ENCODE measurements around the gene NCOA1.
"Not testable (repeated sequence)": the region's sequence is repeated elsewhere in the genome, so short reads cannot be mapped to it uniquely, and the experiment has no call there.

NCOA1 gene

DNA sequence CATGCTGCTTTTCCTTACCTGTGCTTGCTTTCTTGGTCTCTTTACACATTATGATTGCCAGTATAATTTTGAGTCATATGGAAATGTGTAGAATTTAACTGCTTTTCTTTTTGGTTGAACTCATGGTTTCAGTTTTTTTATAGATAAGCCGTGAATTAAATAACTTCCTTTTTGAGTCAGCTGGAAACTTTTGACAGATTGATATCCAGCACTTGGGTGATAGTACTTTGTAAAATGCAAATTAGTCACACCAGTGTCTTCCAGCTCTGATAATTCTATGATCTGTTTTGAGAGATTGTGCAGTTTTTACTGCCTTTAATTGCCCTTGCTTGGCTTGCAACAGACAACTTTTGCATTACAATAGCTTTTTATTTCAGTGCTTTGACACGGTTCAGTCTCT, 86.4 kb downstream of the NCOA1 start:
- DNase-seq (ENCODE audit: extremely low spot score): no peak
- TF ChIP-seq FOXA1 (IDR thresholded peaks at IDR 0.05) (no peak), SP1 (IDR thresholded peaks at IDR 0.05) (no peak), L3MBTL2 (conservative IDR thresholded peaks at IDR 0.05) (no peak), TARDBP (IDR thresholded peaks at IDR 0.05) (no peak), FOXK2 (IDR thresholded peaks at IDR 0.05) (no peak), SUZ12 (IDR thresholded peaks at IDR 0.05) (no peak), FOXM1 (IDR thresholded peaks at IDR 0.05; ENCODE audit: borderline replicate concordance) (no peak), CTBP1 (IDR thresholded peaks at IDR 0.05; ENCODE audit: borderline replicate concordance) (no peak), BHLHE40 (IDR thresholded peaks at IDR 0.05; ENCODE audit: borderline replicate concordance) (no peak)
- ChIA-PET CTCF (interaction anchor here (0.6 kb wide), 1 partner anchor 14 kb away, joined by 3 read pairs; no protein-coding TSS in a partner anchor), POLR2A (no interaction called here)

DNA sequence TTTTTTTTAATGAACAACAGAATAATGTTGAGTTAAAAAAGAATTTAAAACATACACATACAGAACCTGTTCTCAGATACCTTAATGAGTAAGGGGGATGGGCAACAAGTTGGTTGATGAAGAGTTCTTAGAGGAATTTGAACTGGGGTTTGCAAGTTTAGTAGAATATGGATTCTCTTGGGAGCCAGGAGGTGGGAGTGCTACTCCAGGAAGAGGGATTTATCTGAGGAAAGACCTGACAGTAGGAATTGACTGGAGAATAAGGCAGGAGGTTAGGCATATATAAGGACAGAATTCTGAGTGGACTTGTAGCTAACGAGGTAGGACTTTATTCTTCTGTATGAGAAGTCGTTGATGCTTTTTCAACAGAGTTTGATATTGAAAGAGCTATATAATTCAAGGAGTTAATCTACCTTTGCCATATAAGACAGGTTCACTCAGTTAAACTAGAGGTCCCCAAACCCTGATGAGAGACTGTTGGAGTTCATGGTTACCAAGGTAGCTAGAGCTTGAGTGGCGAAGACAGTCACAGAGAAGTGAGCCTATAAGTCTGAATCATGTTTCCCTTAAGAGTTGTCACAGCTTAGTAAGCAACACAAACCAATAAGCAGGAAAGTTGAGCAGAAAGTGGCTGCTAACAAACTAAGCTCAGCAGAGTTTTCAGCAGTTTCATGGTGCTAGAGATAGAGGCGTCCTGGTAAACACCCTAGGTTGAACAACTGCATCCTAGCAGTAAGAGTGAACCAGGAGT, 88.2 kb downstream of the NCOA1 start:
- ChIA-PET CTCF (interaction anchor here (1.1 kb wide), 1 partner anchor 12 kb away, joined by 3 read pairs; no protein-coding TSS in a partner anchor), POLR2A (interaction anchor here (0.8 kb wide), 1 partner anchor 214 kb away, joined by 3 read pairs; the partner anchor contains the start of genes CENPO and PTRHD1)
- no peak for DNase-seq (ENCODE audit: extremely low spot score)
- TF ChIP-seq FOXM1 (IDR thresholded peaks at IDR 0.05; ENCODE audit: borderline replicate concordance) (no peak), HDGF (IDR thresholded peaks at IDR 0.05; ENCODE audit: borderline replicate concordance) (no peak), L3MBTL2 (conservative IDR thresholded peaks at IDR 0.05) (no peak), LEF1 (IDR thresholded peaks at IDR 0.05; ENCODE audit: borderline replicate concordance) (no peak), BHLHE40 (IDR thresholded peaks at IDR 0.05; ENCODE audit: borderline replicate concordance) (no peak), ELF4 (IDR thresholded peaks at IDR 0.05) (no peak), CTBP1 (IDR thresholded peaks at IDR 0.05; ENCODE audit: borderline replicate concordance) (no peak), ZNF384 (IDR thresholded peaks at IDR 0.05) (no peak), NFRKB (IDR thresholded peaks at IDR 0.05) (no peak), FOXK2 (IDR thresholded peaks at IDR 0.05) (no peak), TARDBP (IDR thresholded peaks at IDR 0.05) (no peak), SP1 (IDR thresholded peaks at IDR 0.05) (no peak), SUZ12 (IDR thresholded peaks at IDR 0.05) (no peak), FOXA1 (IDR thresholded peaks at IDR 0.05) (no peak), ARNT (IDR thresholded peaks at IDR 0.05) (no peak)
- TF ChIP-seq, protein P1, sequence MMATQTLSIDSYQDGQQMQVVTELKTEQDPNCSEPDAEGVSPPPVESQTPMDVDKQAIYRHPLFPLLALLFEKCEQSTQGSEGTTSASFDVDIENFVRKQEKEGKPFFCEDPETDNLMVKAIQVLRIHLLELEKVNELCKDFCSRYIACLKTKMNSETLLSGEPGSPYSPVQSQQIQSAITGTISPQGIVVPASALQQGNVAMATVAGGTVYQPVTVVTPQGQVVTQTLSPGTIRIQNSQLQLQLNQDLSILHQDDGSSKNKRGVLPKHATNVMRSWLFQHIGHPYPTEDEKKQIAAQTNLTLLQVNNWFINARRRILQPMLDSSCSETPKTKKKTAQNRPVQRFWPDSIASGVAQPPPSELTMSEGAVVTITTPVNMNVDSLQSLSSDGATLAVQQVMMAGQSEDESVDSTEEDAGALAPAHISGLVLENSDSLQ (IDR thresholded peaks at IDR 0.05): no peak

DNA sequence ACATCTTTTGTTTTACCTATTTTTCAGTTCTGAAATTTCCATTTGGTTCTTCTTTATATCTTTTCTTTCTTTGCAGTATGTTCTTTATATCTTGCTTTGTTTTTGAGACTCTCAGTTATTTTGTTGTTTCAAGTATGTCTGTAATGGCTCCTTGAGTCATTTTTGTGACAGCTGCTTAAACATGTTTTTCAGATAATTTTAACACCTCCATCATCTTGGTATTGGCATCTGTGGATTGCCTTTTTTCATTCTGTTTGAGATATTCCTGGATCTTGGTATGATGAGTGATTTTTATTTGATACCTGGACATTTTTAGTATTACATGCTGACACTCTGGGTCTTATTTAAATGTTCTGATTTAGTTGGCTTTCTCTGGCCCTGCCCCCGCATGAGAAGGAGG, 89.5 kb downstream of the NCOA1 start:
- ChIA-PET POLR2A (no interaction called here), CTCF (no interaction called here)
- TF ChIP-seq HDGF (IDR thresholded peaks at IDR 0.05; ENCODE audit: borderline replicate concordance): no peak
- TF ChIP-seq SP1 (IDR thresholded peaks at IDR 0.05): no peak
- TF ChIP-seq ELF4 (IDR thresholded peaks at IDR 0.05): no peak
- no peak for TF ChIP-seq ZNF384 (IDR thresholded peaks at IDR 0.05)
- TF ChIP-seq BHLHE40 (IDR thresholded peaks at IDR 0.05; ENCODE audit: borderline replicate concordance): no peak
- TF ChIP-seq LEF1 (IDR thresholded peaks at IDR 0.05; ENCODE audit: borderline replicate concordance): no peak
- no peak for TF ChIP-seq TARDBP (IDR thresholded peaks at IDR 0.05)
- TF ChIP-seq FOXM1 (IDR thresholded peaks at IDR 0.05; ENCODE audit: borderline replicate concordance): no peak
- TF ChIP-seq NFRKB (IDR thresholded peaks at IDR 0.05): no peak
- no peak for TF ChIP-seq SUZ12 (IDR thresholded peaks at IDR 0.05)
- no peak for TF ChIP-seq ARNT (IDR thresholded peaks at IDR 0.05)
- TF ChIP-seq FOXK2 (IDR thresholded peaks at IDR 0.05): no peak
- TF ChIP-seq, protein P1 (IDR thresholded peaks at IDR 0.05): no peak
- no peak for TF ChIP-seq L3MBTL2 (conservative IDR thresholded peaks at IDR 0.05)
- no peak for TF ChIP-seq CTBP1 (IDR thresholded peaks at IDR 0.05; ENCODE audit: borderline replicate concordance)
- TF ChIP-seq FOXA1 (IDR thresholded peaks at IDR 0.05): no peak
- DNase-seq (ENCODE audit: extremely low spot score): no peak

DNA sequence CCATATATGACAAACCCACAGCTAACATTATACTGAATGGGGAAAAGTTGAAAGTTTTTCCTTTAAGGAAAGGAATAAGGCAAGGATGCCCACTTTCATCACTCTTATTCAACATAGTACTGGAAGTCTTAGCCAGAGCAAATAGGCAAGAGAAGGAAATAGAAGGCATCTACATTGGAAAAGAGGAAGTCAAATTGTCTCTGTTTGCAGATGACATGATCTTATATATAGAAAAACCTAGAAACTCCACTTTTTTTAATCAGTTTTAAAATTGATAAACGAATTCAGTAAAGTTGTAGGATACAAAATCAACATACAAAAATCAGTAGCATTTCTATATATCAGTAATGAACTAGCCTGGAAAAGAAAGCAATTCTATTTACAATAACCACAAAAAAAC, 90.9 kb downstream of the NCOA1 start:
- CTCF ChIA-PET; DNase-seq (ENCODE audit: extremely low spot score); POLR2A ChIA-PET: not testable (repeated sequence)

DNA sequence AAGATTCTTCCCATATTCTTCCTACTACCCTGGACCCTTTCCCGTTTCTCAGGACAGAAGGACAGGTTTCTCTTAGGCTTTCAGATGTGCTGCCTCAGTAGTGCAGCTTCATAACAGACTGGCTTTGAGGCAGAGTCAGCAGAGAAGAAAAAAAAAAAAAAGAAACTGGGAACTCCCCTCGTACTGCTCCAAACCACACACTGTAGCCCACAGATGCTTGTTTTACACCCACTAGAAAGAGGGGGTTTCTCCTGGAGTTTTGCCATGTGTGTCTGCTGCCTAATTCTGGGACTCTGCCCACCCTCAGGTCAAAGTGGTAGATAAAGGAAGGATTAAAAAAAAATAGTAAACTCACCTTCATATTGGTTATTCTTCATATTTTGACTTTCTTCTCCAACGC, 95.9 kb downstream of the NCOA1 start:
- DNase-seq (ENCODE audit: extremely low spot score): no peak
- POLR2A ChIA-PET: no interaction called here
- CTCF ChIA-PET: no interaction called here
- TF ChIP-seq ELF4 (IDR thresholded peaks at IDR 0.05) (no peak), FOXA1 (IDR thresholded peaks at IDR 0.05) (no peak), NFRKB (IDR thresholded peaks at IDR 0.05) (no peak), FOXM1 (IDR thresholded peaks at IDR 0.05; ENCODE audit: borderline replicate concordance) (no peak), ARNT (IDR thresholded peaks at IDR 0.05) (no peak)

DNA sequence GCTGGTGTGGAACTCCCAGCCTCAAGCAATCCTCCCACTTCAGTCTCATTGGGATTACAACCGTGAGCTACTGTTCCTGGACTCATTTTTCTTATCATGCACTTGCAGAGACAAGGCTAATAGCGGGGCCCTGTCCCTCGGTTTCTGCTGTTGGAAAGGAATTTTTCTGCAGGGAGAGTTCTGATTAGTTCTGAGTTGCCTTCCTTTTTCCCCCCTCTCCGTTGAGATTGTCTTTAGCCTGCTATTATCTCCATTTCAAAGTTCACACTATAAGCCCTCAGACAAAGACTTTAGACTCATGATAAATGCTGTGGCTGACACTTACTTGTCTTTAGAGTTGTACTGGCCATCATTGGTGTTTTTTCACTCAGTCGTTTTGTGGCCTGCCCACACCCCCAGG, 97.2 kb downstream of the NCOA1 start:
- ChIA-PET CTCF (no interaction called here), POLR2A (no interaction called here)
- TF ChIP-seq LEF1 (IDR thresholded peaks at IDR 0.05; ENCODE audit: borderline replicate concordance) (no peak), ARNT (IDR thresholded peaks at IDR 0.05) (no peak), ZNF384 (IDR thresholded peaks at IDR 0.05) (no peak), L3MBTL2 (conservative IDR thresholded peaks at IDR 0.05) (no peak), FOXA1 (IDR thresholded peaks at IDR 0.05) (no peak), NFRKB (IDR thresholded peaks at IDR 0.05) (no peak), HDGF (IDR thresholded peaks at IDR 0.05; ENCODE audit: borderline replicate concordance) (no peak), CTBP1 (IDR thresholded peaks at IDR 0.05; ENCODE audit: borderline replicate concordance) (no peak), SP1 (IDR thresholded peaks at IDR 0.05) (no peak), SUZ12 (IDR thresholded peaks at IDR 0.05) (no peak), ELF4 (IDR thresholded peaks at IDR 0.05) (no peak), BHLHE40 (IDR thresholded peaks at IDR 0.05; ENCODE audit: borderline replicate concordance) (no peak), FOXK2 (IDR thresholded peaks at IDR 0.05) (no peak), TARDBP (IDR thresholded peaks at IDR 0.05) (no peak), FOXM1 (IDR thresholded peaks at IDR 0.05; ENCODE audit: borderline replicate concordance) (no peak)
- TF ChIP-seq, protein P1 (IDR thresholded peaks at IDR 0.05): no peak
- no peak for DNase-seq (ENCODE audit: extremely low spot score)

Measured in HEK293T (cell line).